Measurements from ENCODE around the gene PIP. TPM values are rescaled to one million over a fixed set of nuclear protein-coding genes. Genes with fewer than 3 reads are reported as not detected.
"Not testable (repeated sequence)": the region's sequence is repeated elsewhere in the genome, so short reads cannot be mapped to it uniquely, and the experiment has no call there.

The PIP gene
- total RNA-seq, 1 experiment from 2014 or later, result not detected

DNA sequence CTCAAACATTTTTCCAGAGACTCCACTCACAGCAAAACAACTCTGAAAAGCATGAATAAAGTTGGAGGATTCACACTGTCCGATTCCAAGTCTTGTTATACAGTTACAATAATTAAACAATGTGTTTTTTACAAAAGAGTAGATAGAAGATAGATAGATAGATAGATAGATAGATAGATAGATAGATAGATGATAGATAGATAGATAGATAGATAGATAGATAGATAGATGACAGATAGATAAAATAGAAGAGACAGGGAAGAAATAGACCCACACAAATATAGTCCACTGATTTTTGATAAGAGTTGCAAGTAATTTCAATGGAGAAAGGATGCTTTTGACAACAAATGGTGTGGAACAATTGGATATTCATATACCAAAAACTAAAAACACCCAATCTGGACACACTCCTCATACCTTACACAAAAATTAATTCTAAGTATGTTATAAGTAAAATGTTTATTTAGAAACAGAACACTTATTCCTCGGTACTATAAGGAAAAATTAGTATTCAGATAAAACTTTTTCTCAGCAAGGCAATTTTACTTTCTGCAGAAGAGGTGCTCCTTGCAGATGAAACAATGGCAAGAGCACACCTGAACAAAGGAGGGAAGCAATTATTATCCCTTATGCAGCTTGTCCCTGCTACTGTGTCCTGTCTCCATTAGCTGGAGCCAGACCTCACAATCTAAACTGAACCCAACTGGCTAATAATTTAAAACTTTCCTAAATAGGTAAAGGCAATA, 45.7 kb downstream of the PIP start:
- DNase-seq (ENCODE audit: low read depth), result no peak

DNA sequence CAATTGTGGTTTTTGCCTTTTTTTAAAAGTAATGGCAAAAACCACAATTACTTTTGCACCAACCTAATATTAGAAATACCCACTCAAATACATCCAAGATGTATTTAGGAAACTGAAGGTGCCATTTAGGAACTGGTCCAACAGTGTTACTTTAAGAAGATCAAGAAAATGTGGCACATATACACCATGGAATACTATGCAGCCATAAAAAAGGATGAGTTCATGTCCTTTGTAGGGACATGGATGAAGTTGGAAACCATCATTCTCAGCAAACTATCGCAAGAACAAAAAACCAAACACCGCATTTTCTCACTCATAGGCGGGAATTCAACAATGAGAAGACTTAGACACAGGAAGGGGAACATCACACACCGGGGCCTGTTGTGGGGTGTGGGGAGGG, 48.9 kb downstream of the PIP start:
- DNase-seq (ENCODE audit: low read depth), result not testable (repeated sequence)

DNA sequence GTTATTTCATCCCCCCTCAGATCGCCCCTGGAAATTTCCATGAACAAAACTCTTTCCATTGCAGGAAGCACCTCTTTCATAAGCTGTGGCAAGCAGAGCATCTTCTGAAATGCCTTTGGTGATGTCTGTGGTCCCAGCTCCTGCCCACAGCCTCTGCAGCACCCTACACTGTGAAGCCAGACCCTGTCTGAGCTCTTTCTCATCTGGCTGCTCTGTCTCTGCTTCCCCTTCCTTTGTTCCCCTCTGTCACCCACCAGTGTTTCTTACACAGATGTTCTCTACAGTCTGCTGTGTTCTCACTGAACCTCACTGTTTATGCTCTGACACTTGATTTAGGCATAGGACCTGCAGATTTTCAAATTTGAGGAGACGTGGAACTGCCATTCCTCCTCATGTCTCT, 49.5 kb downstream of the PIP start:
- DNase-seq (ENCODE audit: low read depth), result no peak

DNA sequence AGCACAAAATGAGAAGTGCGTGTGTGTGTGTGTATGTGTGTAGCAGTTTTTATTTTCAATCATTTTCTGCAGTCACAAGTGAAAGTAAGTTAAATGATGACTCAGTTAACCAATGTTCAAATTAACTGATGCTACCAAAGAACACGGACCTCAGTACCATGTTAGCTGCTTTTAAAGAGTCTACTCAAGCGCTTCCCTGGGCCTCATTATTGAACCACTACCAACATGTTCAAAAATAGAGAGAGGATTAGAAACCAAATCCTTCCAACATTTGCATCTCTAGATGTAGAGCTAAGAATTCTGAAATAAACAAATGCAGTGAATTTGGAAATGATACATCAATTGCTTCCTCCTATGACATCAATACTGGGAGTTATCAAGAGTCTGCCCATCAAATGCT, 51.1 kb downstream of the PIP start, which contains the start of gene TAS2R39:
TAS2R39 (plus strand) TSS at position 396 of the 400 bp plus-strand sequence; CDS start at position 396, 0 bp downstream.
- DNase-seq (ENCODE audit: low read depth), result no peak

DNA sequence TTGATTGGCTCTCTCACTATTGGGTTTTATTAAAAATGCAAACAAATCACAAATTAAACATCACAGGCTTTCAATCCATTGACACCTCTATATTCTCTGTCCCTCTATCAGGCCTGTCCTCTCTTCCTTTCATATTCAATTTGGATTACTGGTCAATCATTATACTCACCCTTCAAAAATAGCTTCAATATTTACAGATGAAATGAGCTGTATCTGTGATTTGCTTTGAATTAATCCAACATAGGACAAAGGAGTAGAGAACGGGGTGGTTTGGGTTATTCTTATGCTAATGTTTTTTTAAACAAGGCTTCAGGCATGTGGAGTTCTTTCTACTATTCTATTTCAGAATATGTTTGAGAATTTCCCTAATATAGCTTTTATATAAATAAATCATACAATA, 53.7 kb downstream of the PIP start:
- DNase-seq (ENCODE audit: low read depth), result no peak

DNA sequence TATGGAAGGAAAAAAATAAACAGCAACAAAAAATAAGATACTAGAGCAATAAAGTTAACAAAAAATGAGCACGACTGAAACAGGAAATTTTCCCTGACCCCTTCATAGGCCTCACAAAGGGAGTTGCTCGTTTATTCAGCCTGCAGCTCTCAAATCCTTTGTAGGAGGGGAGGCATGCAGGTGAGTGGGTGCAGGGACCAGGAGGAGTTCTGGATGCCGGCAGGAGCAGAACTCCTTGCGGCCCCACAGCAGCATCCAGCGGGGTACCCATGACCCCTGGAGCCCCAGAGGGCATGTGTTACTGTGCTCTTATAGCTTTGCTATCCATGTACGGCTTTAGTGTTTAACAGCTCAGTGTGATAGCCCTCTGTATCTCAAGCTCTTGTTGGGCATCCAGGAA, 57.1 kb downstream of the PIP start:
- no peak for DNase-seq (ENCODE audit: low read depth)

Other genes starting within 250 kb of the PIP start
- not detected in 2 replicates for gene TRPV6, start 246.3 kb upstream of the PIP start, total RNA-seq (2014; rRNA removed; shearing (Covaris generic))
- not detected in 2 replicates for gene TRPV5, start 198.3 kb upstream of the PIP start, total RNA-seq (2014; rRNA removed; shearing (Covaris generic))
- gene LLCFC1, start 192.6 kb upstream of the PIP start, total RNA-seq (2014; rRNA removed; shearing (Covaris generic)), result not detected in 2 replicates
- not detected in 2 replicates for gene KEL, start 169.7 kb upstream of the PIP start, total RNA-seq (2014; rRNA removed; shearing (Covaris generic))
- gene OR9A2, start 104.9 kb upstream of the PIP start, total RNA-seq (2014; rRNA removed; shearing (Covaris generic)), result not detected in 2 replicates
- not detected in 2 replicates for gene OR6V1, start 79.7 kb upstream of the PIP start, total RNA-seq (2014; rRNA removed; shearing (Covaris generic))
- not detected in 2 replicates for gene TAS2R39, start 51.3 kb downstream of the PIP start, total RNA-seq (2014; rRNA removed; shearing (Covaris generic))
- gene TAS2R40, start 90.0 kb downstream of the PIP start, total RNA-seq (2014; rRNA removed; shearing (Covaris generic)), result not detected in 2 replicates
- gene GSTK1, start 131.4 kb downstream of the PIP start, total RNA-seq (2014; rRNA removed; shearing (Covaris generic)), result 90.4 and 91.5 TPM in 2 replicates
- not detected in 2 replicates for gene TMEM139, start 152.9 kb downstream of the PIP start, total RNA-seq (2014; rRNA removed; shearing (Covaris generic))
- 7.0 and 12.6 TPM in 2 replicates for gene CASP2, start 156.3 kb downstream of the PIP start, total RNA-seq (2014; rRNA removed; shearing (Covaris generic))
- gene CLCN1, start 184.0 kb downstream of the PIP start, total RNA-seq (2014; rRNA removed; shearing (Covaris generic)), result not detected in 2 replicates
- 4.7 and 7.0 TPM in 2 replicates for gene FAM131B, start 230.6 kb downstream of the PIP start, total RNA-seq (2014; rRNA removed; shearing (Covaris generic))
- 98.8 and 165 TPM in 2 replicates for gene ZYX, start 249.3 kb downstream of the PIP start, total RNA-seq (2014; rRNA removed; shearing (Covaris generic))